HepG2 (cell line): ENCODE data around the gene KIAA0232. TPM values are rescaled to one million over a fixed set of nuclear protein-coding genes. Genes with fewer than 3 reads are reported as not detected.
A peak's percentile ranks its signal among the peaks of the same experiment; 100 is the strongest.

Experiments used
- ATF4 ChIP-seq, 2 experiments: fragments of 450-650 bp in 1 of 2; sonication (generic) in 1 of 2; formaldehyde crosslinking; IDR thresholded peaks; 2 replicates each; pipeline versions ENCODE4 v1.5.0 to v1.8.0; 2020 to 2022; ENCODE audit warnings: mild to moderate bottlenecking in 1 of 2, missing genetic modification reagents in 1 of 2
- HNF4G ChIP-seq, 2 experiments: sonication (generic) in 1 of 2; formaldehyde crosslinking in 1 of 2; IDR thresholded peaks; 2 replicates each; pipeline versions ENCODE4 v1.4.0 to v1.6.1; 2011 to 2020; ENCODE audit warnings: borderline replicate concordance in 2 of 2, low read depth in 2 of 2, mild to moderate bottlenecking in 2 of 2, low read length in 1 of 2, missing genetic modification reagents in 1 of 2, moderate library complexity in 1 of 2
- HOXA9 ChIP-seq: sonication (generic); formaldehyde crosslinking; IDR thresholded peaks from 2 replicates; pipeline ENCODE4 v1.8.1; 2022; ENCODE audit warnings: missing genetic modification reagents, mild to moderate bottlenecking, moderate library complexity, borderline replicate concordance
- MAFG ChIP-seq: sonication (generic); formaldehyde crosslinking; IDR thresholded peaks from 2 replicates; pipeline ENCODE4 v1.5.1; 2020; ENCODE audit warnings: mild to moderate bottlenecking, missing genetic modification reagents
- MIER3 ChIP-seq: IDR thresholded peaks from 2 replicates; pipeline ENCODE4 v1.6.1; 2016; ENCODE audit warnings: missing compliant biosample characterization, borderline replicate concordance
- MXD1 ChIP-seq: sonication (generic); formaldehyde crosslinking; IDR thresholded peaks from 2 replicates; pipeline ENCODE4 v1.4.0; 2020; ENCODE audit warnings: mild to moderate bottlenecking, missing genetic modification reagents
- NFE2L2 ChIP-seq: fragments of 150-350 bp; IDR thresholded peaks from 2 replicates; pipeline ENCODE4 v1.6.1; 2014; ENCODE audit warnings: low read length
- NFRKB ChIP-seq: fragments of 450-650 bp; IDR thresholded peaks from 2 replicates; pipeline ENCODE4 v1.6.1; 2017
- NKX3-1 ChIP-seq: sonication (generic); formaldehyde crosslinking; IDR thresholded peaks from 2 replicates; pipeline ENCODE4 v1.5.0; 2020; ENCODE audit warnings: missing genetic modification reagents
- PCBP2 ChIP-seq: fragments of 200-400 bp; formaldehyde crosslinking; optimal IDR thresholded peaks from 2 replicates; pipeline ENCODE3; 2018; ENCODE audit warnings: low read length, low read depth; ENCODE audit not compliant: poor library complexity, severe bottlenecking
- POLR2G ChIP-seq: fragments of 200-400 bp; formaldehyde crosslinking; IDR thresholded peaks from 2 replicates; pipeline ENCODE4 v1.6.1; 2018; ENCODE audit warnings: mild to moderate bottlenecking, low read depth, low read length, moderate library complexity
- RORA ChIP-seq: sonication (generic); formaldehyde crosslinking; IDR thresholded peaks from 2 replicates; pipeline ENCODE4 v1.5.0; 2020; ENCODE audit warnings: mild to moderate bottlenecking, missing genetic modification reagents, moderate library complexity
- ZBTB49 ChIP-seq: sonication (generic); formaldehyde crosslinking; IDR thresholded peaks from 2 replicates; pipeline ENCODE4 v1.4.0; 2020; ENCODE audit warnings: missing genetic modification reagents, borderline replicate concordance
- ZNF124 ChIP-seq: sonication (generic); formaldehyde crosslinking; IDR thresholded peaks from 2 replicates; pipeline ENCODE4 v1.4.0; 2020; ENCODE audit warnings: missing genetic modification reagents
- ZNF326 ChIP-seq: sonication (generic); formaldehyde crosslinking; IDR thresholded peaks from 2 replicates; pipeline ENCODE4 v1.4.0; 2020; ENCODE audit warnings: missing genetic modification reagents, borderline replicate concordance
- ZNF382 ChIP-seq: sonication (generic); formaldehyde crosslinking; IDR thresholded peaks from 2 replicates; pipeline ENCODE4 v1.5.0; 2020; ENCODE audit warnings: missing genetic modification reagents, mild to moderate bottlenecking, borderline replicate concordance
- polyA plus RNA-seq, 8 experiments: library from polyadenylated mRNA; depleted of rRNA in 3 of 8; stranded (reverse) in 7 of 8; unstranded in 1 of 8; fragments of >200 nt; fragmentation: Illumina TruSeq in 4 of 8; extraction: Trizol in 4 of 8; gene quantifications; 2 replicates each; pipeline versions ENCODE4 v1.2.1 to v1.2.3, GENCODE V29; 2011 to 2016; ENCODE audit warnings: low read depth in 4 of 8, missing spikeins in 1 of 8, mixed read lengths in 1 of 8; ENCODE audit not compliant: insufficient read depth in 1 of 8
- total RNA-seq, 5 experiments: library from RNA; depleted of rRNA; stranded (reverse); fragments of >200 nt; fragmentation: Illumina TruSeq; extraction: Trizol; gene quantifications; 2 replicates each; pipeline ENCODE4 v1.2.3, GENCODE V29; 2016; ENCODE audit warnings: low read depth in 1 of 5
- TF ChIP-seq, protein P1 (sequence below): sonication (generic); formaldehyde crosslinking; IDR thresholded peaks from 2 replicates; pipeline ENCODE4 v1.9.0; 2021; ENCODE audit warnings: missing genetic modification reagents, borderline replicate concordance
- TF ChIP-seq, protein P2 (sequence below): sonication (generic); formaldehyde crosslinking; IDR thresholded peaks from 2 replicates; pipeline ENCODE4 v1.4.0; 2020; ENCODE audit warnings: missing genetic modification reagents, mild to moderate bottlenecking, borderline replicate concordance
- TF ChIP-seq, protein P3 (sequence below): sonication (generic); formaldehyde crosslinking; IDR thresholded peaks from 2 replicates; pipeline ENCODE4 v1.4.0; 2020; ENCODE audit warnings: missing genetic modification reagents; ENCODE audit errors: not compliant biosample characterization

KIAA0232 gene
- total and polyA plus RNA-seq, 2 of the 13 experiments (the other 11 are each of a cell fraction or from before 2014, with no cell fraction given), result 7.8 to 17.1 TPM

- no peak for TF ChIP-seq NFE2L2
- TF ChIP-seq HNF4G (IDR thresholded peaks at IDR 0.05; ENCODE audit: borderline replicate concordance, low read depth, low read length), result peak; percentile 82; the same call in 1 of the 2 replicates
- peak; percentile 85; the same call in 1 of the 2 replicates for TF ChIP-seq HNF4G (CRISPR knock-in tag; IDR thresholded peaks at IDR 0.05; ENCODE audit: borderline replicate concordance, low read depth)
- TF ChIP-seq ZNF382 (CRISPR knock-in tag), result no peak
- TF ChIP-seq, protein P1, sequence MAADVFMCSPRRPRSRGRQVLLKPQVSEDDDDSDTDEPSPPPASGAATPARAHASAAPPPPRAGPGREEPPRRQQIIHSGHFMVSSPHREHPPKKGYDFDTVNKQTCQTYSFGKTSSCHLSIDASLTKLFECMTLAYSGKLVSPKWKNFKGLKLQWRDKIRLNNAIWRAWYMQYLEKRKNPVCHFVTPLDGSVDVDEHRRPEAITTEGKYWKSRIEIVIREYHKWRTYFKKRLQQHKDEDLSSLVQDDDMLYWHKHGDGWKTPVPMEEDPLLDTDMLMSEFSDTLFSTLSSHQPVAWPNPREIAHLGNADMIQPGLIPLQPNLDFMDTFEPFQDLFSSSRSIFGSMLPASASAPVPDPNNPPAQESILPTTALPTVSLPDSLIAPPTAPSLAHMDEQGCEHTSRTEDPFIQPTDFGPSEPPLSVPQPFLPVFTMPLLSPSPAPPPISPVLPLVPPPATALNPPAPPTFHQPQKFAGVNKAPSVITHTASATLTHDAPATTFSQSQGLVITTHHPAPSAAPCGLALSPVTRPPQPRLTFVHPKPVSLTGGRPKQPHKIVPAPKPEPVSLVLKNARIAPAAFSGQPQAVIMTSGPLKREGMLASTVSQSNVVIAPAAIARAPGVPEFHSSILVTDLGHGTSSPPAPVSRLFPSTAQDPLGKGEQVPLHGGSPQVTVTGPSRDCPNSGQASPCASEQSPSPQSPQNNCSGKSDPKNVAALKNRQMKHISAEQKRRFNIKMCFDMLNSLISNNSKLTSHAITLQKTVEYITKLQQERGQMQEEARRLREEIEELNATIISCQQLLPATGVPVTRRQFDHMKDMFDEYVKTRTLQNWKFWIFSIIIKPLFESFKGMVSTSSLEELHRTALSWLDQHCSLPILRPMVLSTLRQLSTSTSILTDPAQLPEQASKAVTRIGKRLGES, result 0 out of 2 replicates have a peak, but pooled peaks have one; percentile 66
- no peak for TF ChIP-seq HOXA9 (CRISPR knock-in tag)
- TF ChIP-seq, protein P2, sequence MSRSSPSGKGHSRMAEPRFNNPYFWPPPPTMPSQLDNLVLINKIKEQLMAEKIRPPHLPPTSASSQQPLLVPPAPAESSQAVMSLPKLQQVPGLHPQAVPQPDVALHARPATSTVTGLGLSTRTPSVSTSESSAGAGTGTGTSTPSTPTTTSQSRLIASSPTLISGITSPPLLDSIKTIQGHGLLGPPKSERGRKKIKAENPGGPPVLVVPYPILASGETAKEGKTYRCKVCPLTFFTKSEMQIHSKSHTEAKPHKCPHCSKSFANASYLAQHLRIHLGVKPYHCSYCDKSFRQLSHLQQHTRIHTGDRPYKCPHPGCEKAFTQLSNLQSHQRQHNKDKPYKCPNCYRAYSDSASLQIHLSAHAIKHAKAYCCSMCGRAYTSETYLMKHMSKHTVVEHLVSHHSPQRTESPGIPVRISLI (CRISPR knock-in tag), result peak; percentile 68; the same call in 1 of the 2 replicates
- TF ChIP-seq, protein P3, sequence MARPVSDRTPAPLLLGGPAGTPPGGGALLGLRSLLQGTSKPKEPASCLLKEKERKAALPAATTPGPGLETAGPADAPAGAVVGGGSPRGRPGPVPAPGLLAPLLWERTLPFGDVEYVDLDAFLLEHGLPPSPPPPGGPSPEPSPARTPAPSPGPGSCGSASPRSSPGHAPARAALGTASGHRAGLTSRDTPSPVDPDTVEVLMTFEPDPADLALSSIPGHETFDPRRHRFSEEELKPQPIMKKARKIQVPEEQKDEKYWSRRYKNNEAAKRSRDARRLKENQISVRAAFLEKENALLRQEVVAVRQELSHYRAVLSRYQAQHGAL, result no peak
- TF ChIP-seq ATF4 (CRISPR knock-in tag; IDR thresholded peaks at IDR 0.05), result peak in 1 of 2 experiments; percentile 72; a peak in 2 of 4 replicates
- TF ChIP-seq MXD1 (CRISPR knock-in tag), result peak; percentile 51; the same call in 1 of the 2 replicates
- no peak for TF ChIP-seq PCBP2
- no peak for TF ChIP-seq ZBTB49 (CRISPR knock-in tag)
- TF ChIP-seq NKX3-1 (CRISPR knock-in tag), result peak; percentile 94
- TF ChIP-seq POLR2G, result no peak
- peak; percentile 76; the same call in 1 of the 2 replicates for TF ChIP-seq ZNF124 (CRISPR knock-in tag)
- TF ChIP-seq NFRKB, result no peak
- TF ChIP-seq MIER3 (CRISPR knock-in tag), result peak; percentile 92
- TF ChIP-seq ZNF326 (CRISPR knock-in tag), result no peak
- no peak for TF ChIP-seq RORA (CRISPR knock-in tag)
- TF ChIP-seq MAFG (CRISPR knock-in tag), result no peak
Measured at GRCh38 chr4:6917461-6918271, 135.1 kb downstream of the KIAA0232 start (continued).
